ENCODE measurements around the gene TMEM220.

TMEM220 gene

GRCh38 chr17:10729334-10730193 is at the start of gene TMEM220:
TMEM220 (minus strand) TSS chr17:10730023; CDS start chr17:10729851, 172 bp downstream.
- no CpG with 5 or more reads among the region's 79 CpGs for WGBS (ENCODE audit: insufficient coverage, insufficient read length)
- Histone ChIP-seq H3K4me3 (ENCODE audit: low read length) (peak within 1 kb of the TSS; percentile 54; the same call in 1 of the 2 replicates), H3K9me3 (ENCODE audit: control insufficient read depth, insufficient read depth, low read length) (no peaks in the 10 kb centered on the region), H3K36me3 (ENCODE audit: control insufficient read depth, insufficient read depth, low read length) (no peaks in the 10 kb centered on the region), H3K27me3 (ENCODE audit: control insufficient read depth, insufficient read depth, low read length) (no peaks in the 10 kb centered on the region), H3K4me1 (ENCODE audit: control insufficient read depth, insufficient read depth, low read length) (no peaks in the 10 kb centered on the region), H3K27ac (ENCODE audit: low read length) (no peak within 1 kb of the TSS)
- peak; percentile 50 for DNase-seq (ENCODE audit: low read depth, low spot score)

GRCh38 chr17:10779609-10780008 is 49.8 kb upstream of the TMEM220 start:
- DNase-seq (ENCODE audit: low read depth, low spot score): no peak
- Histone ChIP-seq H3K4me1 (ENCODE audit: control insufficient read depth, insufficient read depth, low read length) (no peaks in the 10 kb centered on the region), H3K27me3 (ENCODE audit: control insufficient read depth, insufficient read depth, low read length) (no peaks in the 10 kb centered on the region), H3K9me3 (ENCODE audit: control insufficient read depth, insufficient read depth, low read length) (no peaks in the 10 kb centered on the region), H3K27ac (ENCODE audit: low read length) (no peak overlapping the region), H3K36me3 (ENCODE audit: control insufficient read depth, insufficient read depth, low read length) (no peaks in the 10 kb centered on the region), H3K4me3 (ENCODE audit: low read length) (no peak overlapping the region)
- no CpG with 5 or more reads among the region's 2 CpGs for whole genome bisulfite sequencing (ENCODE audit: insufficient coverage, insufficient read length)

- DNase-seq (ENCODE audit: low read depth, low spot score): no peak
- Histone ChIP-seq H3K4me1 (ENCODE audit: control insufficient read depth, insufficient read depth, low read length) (no peaks in the 10 kb centered on the region), H3K36me3 (ENCODE audit: control insufficient read depth, insufficient read depth, low read length) (no peaks in the 10 kb centered on the region), H3K27me3 (ENCODE audit: control insufficient read depth, insufficient read depth, low read length) (no peaks in the 10 kb centered on the region), H3K9me3 (ENCODE audit: control insufficient read depth, insufficient read depth, low read length) (no peaks in the 10 kb centered on the region), H3K27ac (ENCODE audit: low read length) (no peak overlapping the region), H3K4me3 (ENCODE audit: low read length) (no peak overlapping the region)
- 80% methylated on average over 1 of the region's 6 CpGs for WGBS (ENCODE audit: insufficient coverage, insufficient read length)
Observed at GRCh38 chr17:10777890-10778289, 48.1 kb upstream of the TMEM220 start.

- H3K36me3 ChIP-seq (ENCODE audit: control insufficient read depth, insufficient read depth, low read length): no peaks in the 10 kb centered on the region
- WGBS (ENCODE audit: insufficient coverage, insufficient read length): no CpG with 5 or more reads among the region's 11 CpGs
- DNase-seq (ENCODE audit: low read depth, low spot score): no peak
- H3K4me3 ChIP-seq (ENCODE audit: low read length): no peak overlapping the region
- no peak overlapping the region for H3K27ac ChIP-seq (ENCODE audit: low read length)
- no peaks in the 10 kb centered on the region for H3K9me3 ChIP-seq (ENCODE audit: control insufficient read depth, insufficient read depth, low read length)
- no peaks in the 10 kb centered on the region for H3K27me3 ChIP-seq (ENCODE audit: control insufficient read depth, insufficient read depth, low read length)
- no peaks in the 10 kb centered on the region for H3K4me1 ChIP-seq (ENCODE audit: control insufficient read depth, insufficient read depth, low read length)
Observed at GRCh38 chr17:10777131-10777807, 47.4 kb upstream of the TMEM220 start.

- no peaks in the 10 kb centered on the region for H3K36me3 ChIP-seq (ENCODE audit: control insufficient read depth, insufficient read depth, low read length)
- H3K4me1 ChIP-seq (ENCODE audit: control insufficient read depth, insufficient read depth, low read length): no peaks in the 10 kb centered on the region
- H3K4me3 ChIP-seq (ENCODE audit: low read length): no peak overlapping the region
- no peak overlapping the region for H3K27ac ChIP-seq (ENCODE audit: low read length)
- DNase-seq (ENCODE audit: low read depth, low spot score): no peak
- H3K27me3 ChIP-seq (ENCODE audit: control insufficient read depth, insufficient read depth, low read length): no peaks in the 10 kb centered on the region
- H3K9me3 ChIP-seq (ENCODE audit: control insufficient read depth, insufficient read depth, low read length): no peaks in the 10 kb centered on the region
- WGBS (ENCODE audit: insufficient coverage, insufficient read length): no CpG with 5 or more reads among the region's 2 CpGs
Observed at GRCh38 chr17:10776381-10776780, 46.6 kb upstream of the TMEM220 start.

GRCh38 chr17:10775740-10776356 is 46.0 kb upstream of the TMEM220 start:
- no peak overlapping the region for H3K4me3 ChIP-seq (ENCODE audit: low read length)
- DNase-seq (ENCODE audit: low read depth, low spot score): no peak
- WGBS (ENCODE audit: insufficient coverage, insufficient read length): no CpG with 5 or more reads among the region's 5 CpGs

GRCh38 chr17:10775058-10775457 is 45.2 kb upstream of the TMEM220 start:
- no CpG with 5 or more reads among the region's 4 CpGs for WGBS (ENCODE audit: insufficient coverage, insufficient read length)
- Histone ChIP-seq H3K4me1 (ENCODE audit: control insufficient read depth, insufficient read depth, low read length) (no peaks in the 10 kb centered on the region), H3K27me3 (ENCODE audit: control insufficient read depth, insufficient read depth, low read length) (no peaks in the 10 kb centered on the region), H3K36me3 (ENCODE audit: control insufficient read depth, insufficient read depth, low read length) (no peaks in the 10 kb centered on the region), H3K4me3 (ENCODE audit: low read length) (no peak overlapping the region), H3K9me3 (ENCODE audit: control insufficient read depth, insufficient read depth, low read length) (no peaks in the 10 kb centered on the region), H3K27ac (ENCODE audit: low read length) (no peak overlapping the region)
- DNase-seq (ENCODE audit: low read depth, low spot score): no peak

More at GRCh38 chr17:10775740-10776356, 46.0 kb upstream of the TMEM220 start:
- no peaks in the 10 kb centered on the region for H3K4me1 ChIP-seq (ENCODE audit: control insufficient read depth, insufficient read depth, low read length)
- H3K27me3 ChIP-seq (ENCODE audit: control insufficient read depth, insufficient read depth, low read length): no peaks in the 10 kb centered on the region
- H3K36me3 ChIP-seq (ENCODE audit: control insufficient read depth, insufficient read depth, low read length): no peaks in the 10 kb centered on the region
- no peaks in the 10 kb centered on the region for H3K9me3 ChIP-seq (ENCODE audit: control insufficient read depth, insufficient read depth, low read length)
- H3K27ac ChIP-seq (ENCODE audit: low read length): no peak overlapping the region

GRCh38 chr17:10773391-10773790 is 43.6 kb upstream of the TMEM220 start:
- whole genome bisulfite sequencing (ENCODE audit: insufficient coverage, insufficient read length): no CpG with 5 or more reads among the region's 2 CpGs
- DNase-seq (ENCODE audit: low read depth, low spot score): no peak
- no peaks in the 10 kb centered on the region for H3K9me3 ChIP-seq (ENCODE audit: control insufficient read depth, insufficient read depth, low read length)
- H3K4me1 ChIP-seq (ENCODE audit: control insufficient read depth, insufficient read depth, low read length): no peaks in the 10 kb centered on the region
- H3K36me3 ChIP-seq (ENCODE audit: control insufficient read depth, insufficient read depth, low read length): no peaks in the 10 kb centered on the region
- H3K27ac ChIP-seq (ENCODE audit: low read length): no peak overlapping the region
- no peaks in the 10 kb centered on the region for H3K27me3 ChIP-seq (ENCODE audit: control insufficient read depth, insufficient read depth, low read length)
- H3K4me3 ChIP-seq (ENCODE audit: low read length): no peak overlapping the region

GRCh38 chr17:10772425-10773380 is 42.9 kb upstream of the TMEM220 start:
- DNase-seq (ENCODE audit: low read depth, low spot score): no peak
- H3K27me3 ChIP-seq (ENCODE audit: control insufficient read depth, insufficient read depth, low read length): no peaks in the 10 kb centered on the region
- H3K4me1 ChIP-seq (ENCODE audit: control insufficient read depth, insufficient read depth, low read length): no peaks in the 10 kb centered on the region
- no peaks in the 10 kb centered on the region for H3K36me3 ChIP-seq (ENCODE audit: control insufficient read depth, insufficient read depth, low read length)
- no peak overlapping the region for H3K4me3 ChIP-seq (ENCODE audit: low read length)
- no CpG with 5 or more reads among the region's 9 CpGs for WGBS (ENCODE audit: insufficient coverage, insufficient read length)
- H3K9me3 ChIP-seq (ENCODE audit: control insufficient read depth, insufficient read depth, low read length): no peaks in the 10 kb centered on the region
- no peak overlapping the region for H3K27ac ChIP-seq (ENCODE audit: low read length)

GRCh38 chr17:10771148-10771547 is 41.3 kb upstream of the TMEM220 start:
- Histone ChIP-seq H3K4me1 (ENCODE audit: control insufficient read depth, insufficient read depth, low read length) (no peaks in the 10 kb centered on the region), H3K27ac (ENCODE audit: low read length) (no peak overlapping the region), H3K36me3 (ENCODE audit: control insufficient read depth, insufficient read depth, low read length) (no peaks in the 10 kb centered on the region), H3K27me3 (ENCODE audit: control insufficient read depth, insufficient read depth, low read length) (no peaks in the 10 kb centered on the region), H3K4me3 (ENCODE audit: low read length) (no peak overlapping the region), H3K9me3 (ENCODE audit: control insufficient read depth, insufficient read depth, low read length) (no peaks in the 10 kb centered on the region)
- no CpG with 5 or more reads among the region's 2 CpGs for WGBS (ENCODE audit: insufficient coverage, insufficient read length)
- DNase-seq (ENCODE audit: low read depth, low spot score): no peak

All from iPS DF 6.9 (cell line).